H1 (cell line): Measurements from ENCODE around the gene ANXA7. TPM values are rescaled to one million over a fixed set of nuclear protein-coding genes. Genes with fewer than 3 reads are reported as not detected.

Experiments
- EZH2 ChIP-seq: fragments of 200-600 bp; sonication (generic); IDR thresholded peaks from 2 replicates; pipeline ENCODE4 v1.7.1; 2012; ENCODE audit warnings: low read depth, mild to moderate bottlenecking, moderate library complexity, low read length, inconsistent platforms; ENCODE audit not compliant: severe bottlenecking
- polyA plus RNA-seq, 7 experiments: library from polyadenylated mRNA; depleted of rRNA in 3 of 7; stranded (reverse) in 5 of 7; unstranded in 2 of 7; fragments of >200 nt in 5 of 7; fragments of 200-250 nt in 2 of 7; gene quantifications; 1 replicate in 5 of 7; 2 replicates in 1 of 7; 4 replicates in 1 of 7; pipeline versions ENCODE4 v1.2.1 to v1.2.3, GENCODE V29; 2011 to 2013; ENCODE audit warnings: missing spikeins in 2 of 7, mixed read lengths in 2 of 7
- total RNA-seq: library from RNA; stranded (reverse); fragmentation: NEBNext Ultra II Directional; extraction: Animal tissue kit (Norgen Biotek cat#: 25700); gene quantifications from 2 replicates; pipeline ENCODE4 v1.2.1, GENCODE V29; 2021
- TF ChIP-seq, protein P1 (sequence below): fragments of 300-600 bp; sonication (generic); IDR thresholded peaks from 2 replicates; pipeline ENCODE4 v1.7.1; 2012; ENCODE audit warnings: low read length, moderate library complexity, mild to moderate bottlenecking, inconsistent platforms; ENCODE audit not compliant: insufficient replicate concordance

ANXA7 gene
- total and polyA plus RNA-seq, 2 of the 8 experiments (the other 6 are each of a cell fraction or from before 2014, with no cell fraction given), result 37.1 to 63.6 TPM

DNA sequence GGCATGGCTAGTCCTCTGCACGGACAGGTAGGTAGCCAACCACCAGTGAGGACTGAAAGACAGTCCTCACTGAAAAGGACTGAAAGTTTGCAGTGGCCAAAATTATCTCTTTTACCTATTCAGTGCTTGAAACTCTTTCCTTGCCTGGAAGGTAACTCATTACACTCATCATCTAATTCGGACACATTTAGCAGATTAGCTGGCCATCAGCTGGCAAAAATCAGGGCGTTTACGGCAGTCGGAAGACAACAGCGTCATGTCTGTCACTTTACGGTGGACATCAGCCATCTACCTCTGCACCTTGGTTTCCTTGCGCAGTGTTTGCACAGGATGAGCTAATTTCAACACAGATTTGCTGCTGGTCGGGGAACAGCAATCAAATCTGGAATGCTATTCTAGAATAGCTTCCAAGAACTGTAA is 740 bp downstream of the ANXA7 start (continued):
- TF ChIP-seq, protein P1, sequence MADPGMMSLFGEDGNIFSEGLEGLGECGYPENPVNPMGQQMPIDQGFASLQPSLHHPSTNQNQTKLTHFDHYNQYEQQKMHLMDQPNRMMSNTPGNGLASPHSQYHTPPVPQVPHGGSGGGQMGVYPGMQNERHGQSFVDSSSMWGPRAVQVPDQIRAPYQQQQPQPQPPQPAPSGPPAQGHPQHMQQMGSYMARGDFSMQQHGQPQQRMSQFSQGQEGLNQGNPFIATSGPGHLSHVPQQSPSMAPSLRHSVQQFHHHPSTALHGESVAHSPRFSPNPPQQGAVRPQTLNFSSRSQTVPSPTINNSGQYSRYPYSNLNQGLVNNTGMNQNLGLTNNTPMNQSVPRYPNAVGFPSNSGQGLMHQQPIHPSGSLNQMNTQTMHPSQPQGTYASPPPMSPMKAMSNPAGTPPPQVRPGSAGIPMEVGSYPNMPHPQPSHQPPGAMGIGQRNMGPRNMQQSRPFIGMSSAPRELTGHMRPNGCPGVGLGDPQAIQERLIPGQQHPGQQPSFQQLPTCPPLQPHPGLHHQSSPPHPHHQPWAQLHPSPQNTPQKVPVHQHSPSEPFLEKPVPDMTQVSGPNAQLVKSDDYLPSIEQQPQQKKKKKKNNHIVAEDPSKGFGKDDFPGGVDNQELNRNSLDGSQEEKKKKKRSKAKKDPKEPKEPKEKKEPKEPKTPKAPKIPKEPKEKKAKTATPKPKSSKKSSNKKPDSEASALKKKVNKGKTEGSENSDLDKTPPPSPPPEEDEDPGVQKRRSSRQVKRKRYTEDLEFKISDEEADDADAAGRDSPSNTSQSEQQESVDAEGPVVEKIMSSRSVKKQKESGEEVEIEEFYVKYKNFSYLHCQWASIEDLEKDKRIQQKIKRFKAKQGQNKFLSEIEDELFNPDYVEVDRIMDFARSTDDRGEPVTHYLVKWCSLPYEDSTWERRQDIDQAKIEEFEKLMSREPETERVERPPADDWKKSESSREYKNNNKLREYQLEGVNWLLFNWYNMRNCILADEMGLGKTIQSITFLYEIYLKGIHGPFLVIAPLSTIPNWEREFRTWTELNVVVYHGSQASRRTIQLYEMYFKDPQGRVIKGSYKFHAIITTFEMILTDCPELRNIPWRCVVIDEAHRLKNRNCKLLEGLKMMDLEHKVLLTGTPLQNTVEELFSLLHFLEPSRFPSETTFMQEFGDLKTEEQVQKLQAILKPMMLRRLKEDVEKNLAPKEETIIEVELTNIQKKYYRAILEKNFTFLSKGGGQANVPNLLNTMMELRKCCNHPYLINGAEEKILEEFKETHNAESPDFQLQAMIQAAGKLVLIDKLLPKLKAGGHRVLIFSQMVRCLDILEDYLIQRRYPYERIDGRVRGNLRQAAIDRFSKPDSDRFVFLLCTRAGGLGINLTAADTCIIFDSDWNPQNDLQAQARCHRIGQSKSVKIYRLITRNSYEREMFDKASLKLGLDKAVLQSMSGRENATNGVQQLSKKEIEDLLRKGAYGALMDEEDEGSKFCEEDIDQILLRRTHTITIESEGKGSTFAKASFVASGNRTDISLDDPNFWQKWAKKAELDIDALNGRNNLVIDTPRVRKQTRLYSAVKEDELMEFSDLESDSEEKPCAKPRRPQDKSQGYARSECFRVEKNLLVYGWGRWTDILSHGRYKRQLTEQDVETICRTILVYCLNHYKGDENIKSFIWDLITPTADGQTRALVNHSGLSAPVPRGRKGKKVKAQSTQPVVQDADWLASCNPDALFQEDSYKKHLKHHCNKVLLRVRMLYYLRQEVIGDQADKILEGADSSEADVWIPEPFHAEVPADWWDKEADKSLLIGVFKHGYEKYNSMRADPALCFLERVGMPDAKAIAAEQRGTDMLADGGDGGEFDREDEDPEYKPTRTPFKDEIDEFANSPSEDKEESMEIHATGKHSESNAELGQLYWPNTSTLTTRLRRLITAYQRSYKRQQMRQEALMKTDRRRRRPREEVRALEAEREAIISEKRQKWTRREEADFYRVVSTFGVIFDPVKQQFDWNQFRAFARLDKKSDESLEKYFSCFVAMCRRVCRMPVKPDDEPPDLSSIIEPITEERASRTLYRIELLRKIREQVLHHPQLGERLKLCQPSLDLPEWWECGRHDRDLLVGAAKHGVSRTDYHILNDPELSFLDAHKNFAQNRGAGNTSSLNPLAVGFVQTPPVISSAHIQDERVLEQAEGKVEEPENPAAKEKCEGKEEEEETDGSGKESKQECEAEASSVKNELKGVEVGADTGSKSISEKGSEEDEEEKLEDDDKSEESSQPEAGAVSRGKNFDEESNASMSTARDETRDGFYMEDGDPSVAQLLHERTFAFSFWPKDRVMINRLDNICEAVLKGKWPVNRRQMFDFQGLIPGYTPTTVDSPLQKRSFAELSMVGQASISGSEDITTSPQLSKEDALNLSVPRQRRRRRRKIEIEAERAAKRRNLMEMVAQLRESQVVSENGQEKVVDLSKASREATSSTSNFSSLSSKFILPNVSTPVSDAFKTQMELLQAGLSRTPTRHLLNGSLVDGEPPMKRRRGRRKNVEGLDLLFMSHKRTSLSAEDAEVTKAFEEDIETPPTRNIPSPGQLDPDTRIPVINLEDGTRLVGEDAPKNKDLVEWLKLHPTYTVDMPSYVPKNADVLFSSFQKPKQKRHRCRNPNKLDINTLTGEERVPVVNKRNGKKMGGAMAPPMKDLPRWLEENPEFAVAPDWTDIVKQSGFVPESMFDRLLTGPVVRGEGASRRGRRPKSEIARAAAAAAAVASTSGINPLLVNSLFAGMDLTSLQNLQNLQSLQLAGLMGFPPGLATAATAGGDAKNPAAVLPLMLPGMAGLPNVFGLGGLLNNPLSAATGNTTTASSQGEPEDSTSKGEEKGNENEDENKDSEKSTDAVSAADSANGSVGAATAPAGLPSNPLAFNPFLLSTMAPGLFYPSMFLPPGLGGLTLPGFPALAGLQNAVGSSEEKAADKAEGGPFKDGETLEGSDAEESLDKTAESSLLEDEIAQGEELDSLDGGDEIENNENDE, result no peak
- no peak for TF ChIP-seq EZH2
